ENCODE results near the gene CFAP70.

- no peak for TF ChIP-seq EZH2phosphoT487 (IDR thresholded peaks at IDR 0.05; ENCODE audit: insufficient read depth, low read depth)
- TF ChIP-seq EZH2 (IDR thresholded peaks at IDR 0.05; ENCODE audit: insufficient read depth, poor library complexity, severe bottlenecking) = no peak
Measured at GRCh38 chr10:73264423-73264822, 94.2 kb downstream of the CFAP70 start.

Measured in GM23248 (cell line).